NCI-H69 (cell line): ENCODE results near the gene CCL22.

Source experiments
- DNase-seq: peaks from one replicate; lab custom pipeline; 2025; lab: John Stamatoyannopoulos, UW

The CCL22 gene

GRCh38 chr16:57376313-57376818 lies 17.8 kb downstream of the CCL22 start:
- DNase-seq: no peak

GRCh38 chr16:57377080-57377841 lies 18.7 kb downstream of the CCL22 start:
- DNase-seq: no peak

- no peak for DNase-seq
Measured at GRCh38 chr16:57379579-57379978, 21.0 kb downstream of the CCL22 start.

DNA sequence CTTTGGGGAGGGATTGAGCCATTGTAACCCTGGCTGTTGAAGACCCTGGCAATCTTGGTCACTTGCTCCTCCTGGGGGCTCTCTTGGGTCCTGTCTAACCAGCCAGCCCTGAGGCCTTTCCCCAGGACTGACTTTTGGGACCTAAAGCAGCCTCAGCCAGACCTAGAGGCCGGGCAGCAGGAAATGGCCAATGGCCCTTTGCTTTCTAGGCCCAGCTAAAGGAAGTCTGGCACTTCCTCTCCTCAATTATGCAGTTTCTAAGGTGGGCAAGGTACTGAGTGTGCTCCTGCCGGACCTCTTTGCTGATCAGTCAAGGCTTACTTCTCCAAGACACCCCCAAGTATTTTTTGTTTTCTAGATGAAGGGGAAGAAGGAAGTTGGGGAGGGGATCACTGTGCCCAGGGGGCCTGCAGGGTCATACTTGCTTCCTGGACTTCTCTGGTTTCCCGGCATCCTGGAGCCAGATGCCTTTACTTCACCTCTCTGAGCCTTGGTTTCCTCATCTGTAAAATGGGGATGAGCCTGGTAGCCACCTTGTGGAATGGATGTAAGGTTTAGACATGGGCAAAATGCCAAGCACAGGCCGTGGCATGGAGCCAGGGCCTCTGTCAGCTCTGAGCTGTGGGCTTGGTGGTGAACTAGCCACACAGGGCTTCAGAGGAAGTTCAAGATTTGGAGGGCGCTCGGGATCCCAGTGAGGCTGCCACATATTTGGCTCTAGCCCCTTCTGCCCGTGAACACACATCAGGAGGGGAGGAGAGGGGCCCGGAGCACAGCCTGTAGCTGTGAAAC lies 22.3 kb downstream of the CCL22 start:
- peak; percentile 10 for DNase-seq

GRCh38 chr16:57381791-57382534 lies 23.4 kb downstream of the CCL22 start:
- DNase-seq: no peak

DNA sequence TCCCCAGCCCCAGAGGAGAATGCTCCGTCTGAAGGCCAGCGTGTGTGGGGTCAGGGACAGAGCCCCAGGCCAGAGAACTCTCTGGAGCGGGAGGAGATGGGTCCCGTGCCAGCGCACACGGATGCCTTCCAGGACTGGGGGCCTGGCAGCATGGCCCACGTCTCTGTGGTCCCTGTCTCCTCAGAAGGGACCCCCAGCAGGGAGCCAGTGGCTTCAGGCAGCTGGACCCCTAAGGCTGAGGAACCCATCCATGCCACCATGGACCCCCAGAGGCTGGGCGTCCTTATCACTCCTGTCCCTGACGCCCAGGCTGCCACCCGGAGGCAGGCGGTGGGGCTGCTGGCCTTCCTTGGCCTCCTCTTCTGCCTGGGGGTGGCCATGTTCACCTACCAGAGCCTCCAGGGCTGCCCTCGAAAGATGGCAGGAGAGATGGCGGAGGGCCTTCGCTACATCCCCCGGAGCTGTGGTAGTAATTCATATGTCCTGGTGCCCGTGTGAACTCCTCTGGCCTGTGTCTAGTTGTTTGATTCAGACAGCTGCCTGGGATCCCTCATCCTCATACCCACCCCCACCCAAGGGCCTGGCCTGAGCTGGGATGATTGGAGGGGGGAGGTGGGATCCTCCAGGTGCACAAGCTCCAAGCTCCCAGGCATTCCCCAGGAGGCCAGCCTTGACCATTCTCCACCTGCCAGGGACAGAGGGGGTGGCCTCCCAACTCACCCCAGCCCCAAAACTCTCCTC lies 24.1 kb downstream of the CCL22 start:
- DNase-seq: no peak

GRCh38 chr16:57383276-57384247 lies 25.0 kb downstream of the CCL22 start:
- DNase-seq: no peak

- DNase-seq: no peak
Measured at GRCh38 chr16:57384248-57385070, 25.9 kb downstream of the CCL22 start.

GRCh38 chr16:57385083-57385482 lies 26.5 kb downstream of the CCL22 start:
- DNase-seq: no peak

DNA sequence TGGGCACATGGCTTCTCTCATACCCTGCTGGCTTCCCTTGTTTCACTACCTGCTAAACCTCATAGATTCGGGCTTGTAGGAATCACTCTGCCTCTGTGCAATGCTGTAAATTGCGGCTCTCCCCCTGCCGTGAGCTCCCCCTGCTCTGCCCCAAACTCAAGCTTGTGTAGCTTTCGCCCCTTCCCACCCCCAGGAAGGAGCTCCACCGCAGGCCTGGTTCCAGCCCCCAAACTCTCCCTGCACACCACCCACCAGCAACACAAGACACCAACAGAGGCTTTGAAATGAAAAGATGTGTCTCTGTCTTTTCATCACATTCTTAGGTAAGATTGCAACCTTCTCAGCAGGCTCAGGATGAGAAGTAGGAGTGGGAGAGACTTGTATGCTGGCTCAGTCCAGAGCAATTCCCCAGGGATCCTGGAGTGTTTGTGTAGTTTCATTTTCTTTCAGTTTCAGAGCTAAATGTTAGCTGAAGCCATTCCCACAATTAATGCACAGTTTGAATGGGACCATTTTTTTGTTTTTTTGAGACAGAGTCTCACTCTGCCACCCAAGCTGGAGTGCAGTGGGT lies 27.9 kb downstream of the CCL22 start:
- peak; percentile 27 for DNase-seq

GRCh38 chr16:57387598-57388354 lies 29.2 kb downstream of the CCL22 start:
- DNase-seq: no peak

- DNase-seq: peak; percentile 3
Measured at GRCh38 chr16:57388359-57389086, 29.9 kb downstream of the CCL22 start.

DNA sequence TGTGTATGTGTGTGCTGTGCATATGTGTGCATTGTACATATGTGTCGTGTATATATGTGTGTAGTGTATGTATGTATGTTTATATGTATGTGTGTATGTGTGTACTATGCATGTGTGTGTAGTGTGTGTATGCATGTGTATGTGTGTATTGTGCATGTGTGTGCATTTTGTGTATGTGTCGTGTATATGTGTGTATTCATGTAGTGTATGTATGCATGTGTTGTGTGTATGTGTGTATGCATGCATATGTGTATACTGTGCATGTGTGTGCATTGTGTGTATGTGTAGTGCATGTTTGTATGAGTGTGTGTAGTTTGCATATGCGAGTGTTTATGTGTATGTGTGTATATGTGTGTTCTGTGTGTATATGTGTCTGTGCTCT lies 30.5 kb downstream of the CCL22 start:
- DNase-seq: no peak

- DNase-seq: no peak
Measured at GRCh38 chr16:57390636-57391295, 32.2 kb downstream of the CCL22 start.

GRCh38 chr16:57391300-57391699 lies 32.7 kb downstream of the CCL22 start:
- DNase-seq: no peak

DNA sequence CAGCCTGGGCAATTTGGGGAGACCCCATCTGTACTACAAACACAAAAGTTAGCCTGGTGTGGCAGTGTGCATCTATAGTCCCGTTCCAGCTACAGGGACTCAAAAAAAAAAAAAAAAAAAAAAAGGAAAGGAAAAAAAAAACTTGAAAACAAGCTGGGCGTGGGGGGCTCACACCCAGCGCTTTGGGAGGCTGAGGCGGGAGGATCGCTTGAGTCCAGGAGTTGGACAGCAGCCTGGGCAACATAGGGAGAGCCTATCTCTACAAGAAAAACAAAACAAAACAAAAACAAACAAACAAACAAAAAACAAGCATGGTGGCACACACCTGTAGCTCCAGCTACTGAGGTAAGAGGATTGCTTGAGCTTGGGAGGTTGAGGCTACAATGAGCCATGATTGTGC lies 33.1 kb downstream of the CCL22 start:
- no peak for DNase-seq

DNA sequence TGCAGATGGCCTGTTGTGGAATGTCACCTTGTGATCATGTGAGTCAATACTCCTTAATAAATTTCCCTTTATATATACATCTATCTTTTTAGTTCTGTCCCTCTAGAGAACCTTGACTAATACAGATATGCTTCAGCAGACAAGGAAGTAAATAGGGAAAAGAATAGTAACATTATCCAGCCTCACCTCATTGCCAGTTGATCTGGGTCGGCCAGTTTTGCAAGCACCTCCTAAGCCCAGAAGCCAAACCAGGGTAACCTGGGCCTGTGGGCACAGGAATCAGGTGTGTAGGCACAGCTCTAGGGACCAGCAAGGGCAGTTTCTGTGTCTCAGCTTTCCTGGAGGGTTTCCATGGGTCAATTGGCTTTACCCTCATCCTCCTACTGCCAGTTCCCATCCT lies 34.1 kb downstream of the CCL22 start:
- DNase-seq: no peak
